ENCODE results near the gene ZNF800.

DNA sequence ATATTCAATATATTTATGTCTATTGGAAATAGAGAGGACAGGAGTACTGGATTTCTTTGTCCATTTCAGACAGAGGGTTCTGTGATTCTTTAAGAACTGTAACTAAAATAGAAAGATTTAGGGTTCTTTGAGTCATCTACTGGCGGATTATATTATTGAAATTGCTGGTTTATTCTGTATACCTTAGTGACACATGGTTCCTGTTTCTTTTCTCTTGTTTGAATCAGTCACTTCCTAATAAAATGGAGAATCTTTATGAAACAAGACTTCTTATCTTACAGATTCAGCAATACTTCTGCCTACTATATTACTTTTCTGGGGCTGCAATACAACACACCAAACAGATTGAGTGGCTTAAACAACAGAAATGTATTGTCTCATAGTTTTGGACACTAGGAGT lies 20.8 kb upstream of the ZNF800 start:
- TF ChIP-seq POLR2AphosphoS5 (IDR thresholded peaks at IDR 0.05): no peak
- TF ChIP-seq, protein P1, sequence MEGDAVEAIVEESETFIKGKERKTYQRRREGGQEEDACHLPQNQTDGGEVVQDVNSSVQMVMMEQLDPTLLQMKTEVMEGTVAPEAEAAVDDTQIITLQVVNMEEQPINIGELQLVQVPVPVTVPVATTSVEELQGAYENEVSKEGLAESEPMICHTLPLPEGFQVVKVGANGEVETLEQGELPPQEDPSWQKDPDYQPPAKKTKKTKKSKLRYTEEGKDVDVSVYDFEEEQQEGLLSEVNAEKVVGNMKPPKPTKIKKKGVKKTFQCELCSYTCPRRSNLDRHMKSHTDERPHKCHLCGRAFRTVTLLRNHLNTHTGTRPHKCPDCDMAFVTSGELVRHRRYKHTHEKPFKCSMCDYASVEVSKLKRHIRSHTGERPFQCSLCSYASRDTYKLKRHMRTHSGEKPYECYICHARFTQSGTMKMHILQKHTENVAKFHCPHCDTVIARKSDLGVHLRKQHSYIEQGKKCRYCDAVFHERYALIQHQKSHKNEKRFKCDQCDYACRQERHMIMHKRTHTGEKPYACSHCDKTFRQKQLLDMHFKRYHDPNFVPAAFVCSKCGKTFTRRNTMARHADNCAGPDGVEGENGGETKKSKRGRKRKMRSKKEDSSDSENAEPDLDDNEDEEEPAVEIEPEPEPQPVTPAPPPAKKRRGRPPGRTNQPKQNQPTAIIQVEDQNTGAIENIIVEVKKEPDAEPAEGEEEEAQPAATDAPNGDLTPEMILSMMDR (IDR thresholded peaks at IDR 0.05): no peak
